Kidney epithelial cell (primary cell): Measurements from ENCODE around the gene DNER. TPM values are rescaled to one million over a fixed set of nuclear protein-coding genes. Genes with fewer than 3 reads are reported as not detected.
"Not testable (repeated sequence)": the region's sequence is repeated elsewhere in the genome, so short reads cannot be mapped to it uniquely, and the experiment has no call there.

Experiments
- DNase-seq: peaks from one replicate; pipeline ENCODE4 v3.0.0-alpha.2; 2010; ENCODE audit warnings: low read depth
- H3K27me3 ChIP-seq: 2 replicates; pipeline ENCODE4 v1.6.0; 2011; ENCODE audit warnings: low read length; ENCODE audit not compliant: control insufficient read depth, insufficient read depth
- H3K36me3 ChIP-seq: 2 replicates; pipeline ENCODE4 v1.5.1; 2011; ENCODE audit warnings: low read length; ENCODE audit not compliant: control insufficient read depth, insufficient read depth
- H3K4me3 ChIP-seq: 2 replicates; pipeline ENCODE4 v1.5.1; 2011; ENCODE audit warnings: low read depth, mild to moderate bottlenecking, control low read depth, low read length
- total RNA-seq: library from RNA; depleted of rRNA; stranded (reverse); fragments of >200 nt; gene quantifications from 2 replicates; pipeline ENCODE4 v1.2.3, GENCODE V29; 2015
- TF ChIP-seq, protein P1 (sequence below): IDR thresholded peaks from 2 replicates; pipeline ENCODE4 v1.5.1; 2011; ENCODE audit warnings: mild to moderate bottlenecking, moderate library complexity, low read length, control low read depth, inconsistent platforms; ENCODE audit not compliant: insufficient read depth, poor library complexity, severe bottlenecking

The DNER gene
- total RNA-seq, 1 donor from 2014 or later = 5.5 TPM

DNA sequence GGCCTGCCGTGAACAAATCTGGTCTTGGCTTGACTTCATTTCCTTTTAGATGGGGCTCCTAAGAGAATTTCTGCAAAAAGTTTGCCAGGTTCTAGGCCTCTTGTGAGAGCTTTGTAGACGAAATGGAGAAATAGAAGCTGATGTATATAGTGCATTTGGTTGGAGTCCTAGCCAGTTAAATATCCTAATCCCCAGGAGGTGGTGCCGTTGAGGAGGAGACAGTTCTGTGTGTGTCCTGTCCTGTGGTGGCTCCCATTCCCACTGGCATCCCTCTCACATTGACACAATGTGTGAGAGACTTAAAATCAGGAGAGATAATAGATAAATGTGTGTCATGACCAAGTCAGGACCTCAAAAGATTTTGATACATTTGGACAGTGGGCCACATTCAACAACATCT is 34.6 kb upstream of the DNER start:
- Histone ChIP-seq H3K4me3 (no peak overlapping the region), H3K27me3 (no peaks in the 10 kb centered on the region), H3K36me3 (no peaks in the 10 kb centered on the region)
- TF ChIP-seq, protein P1, sequence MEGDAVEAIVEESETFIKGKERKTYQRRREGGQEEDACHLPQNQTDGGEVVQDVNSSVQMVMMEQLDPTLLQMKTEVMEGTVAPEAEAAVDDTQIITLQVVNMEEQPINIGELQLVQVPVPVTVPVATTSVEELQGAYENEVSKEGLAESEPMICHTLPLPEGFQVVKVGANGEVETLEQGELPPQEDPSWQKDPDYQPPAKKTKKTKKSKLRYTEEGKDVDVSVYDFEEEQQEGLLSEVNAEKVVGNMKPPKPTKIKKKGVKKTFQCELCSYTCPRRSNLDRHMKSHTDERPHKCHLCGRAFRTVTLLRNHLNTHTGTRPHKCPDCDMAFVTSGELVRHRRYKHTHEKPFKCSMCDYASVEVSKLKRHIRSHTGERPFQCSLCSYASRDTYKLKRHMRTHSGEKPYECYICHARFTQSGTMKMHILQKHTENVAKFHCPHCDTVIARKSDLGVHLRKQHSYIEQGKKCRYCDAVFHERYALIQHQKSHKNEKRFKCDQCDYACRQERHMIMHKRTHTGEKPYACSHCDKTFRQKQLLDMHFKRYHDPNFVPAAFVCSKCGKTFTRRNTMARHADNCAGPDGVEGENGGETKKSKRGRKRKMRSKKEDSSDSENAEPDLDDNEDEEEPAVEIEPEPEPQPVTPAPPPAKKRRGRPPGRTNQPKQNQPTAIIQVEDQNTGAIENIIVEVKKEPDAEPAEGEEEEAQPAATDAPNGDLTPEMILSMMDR = no peak
- no peak for DNase-seq

DNA sequence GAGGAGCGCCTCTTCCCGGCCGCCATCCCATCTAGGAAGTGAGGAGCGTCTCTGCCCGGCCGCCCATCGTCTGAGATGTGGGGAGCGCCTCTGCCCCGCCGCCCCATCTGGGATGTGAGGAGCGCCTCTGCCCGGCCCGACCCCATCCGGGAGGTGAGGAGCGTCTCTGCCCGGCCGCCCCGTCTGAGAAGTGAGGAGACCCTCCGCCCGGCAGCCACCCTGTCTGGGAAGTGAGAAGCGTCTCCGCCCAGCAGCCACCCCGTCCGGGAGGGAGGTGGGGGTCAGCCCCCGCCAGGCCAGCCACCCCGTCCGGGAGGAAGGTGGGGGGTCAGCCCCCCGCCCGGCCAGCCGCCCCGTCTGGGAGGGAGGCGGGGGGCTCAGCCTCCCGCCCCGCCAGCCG is 28.3 kb upstream of the DNER start:
- H3K27me3 ChIP-seq, H3K4me3 ChIP-seq, DNase-seq, H3K36me3 ChIP-seq: not testable (repeated sequence)

DNA sequence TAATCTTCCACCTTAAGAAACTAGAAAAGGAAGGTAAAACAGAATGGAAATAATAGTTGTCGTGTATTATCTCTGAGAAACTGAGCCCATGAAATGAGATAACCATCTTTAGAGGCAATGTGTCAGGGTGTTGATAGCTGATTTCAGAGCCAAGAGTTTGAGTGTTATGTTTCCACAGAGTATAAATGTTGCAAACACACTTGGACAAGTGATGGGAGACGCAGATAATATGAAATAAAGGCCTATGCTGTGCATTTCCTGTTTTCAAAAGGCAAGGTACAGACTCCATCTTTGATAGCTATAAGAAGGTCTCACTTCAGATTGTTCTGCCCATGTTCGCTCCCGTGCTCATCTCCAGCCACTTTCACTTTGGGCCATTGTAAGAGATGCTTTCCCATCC is 25.9 kb upstream of the DNER start:
- DNase-seq = no peak
- no peaks in the 10 kb centered on the region for H3K27me3 ChIP-seq
- no peak overlapping the region for H3K4me3 ChIP-seq
- TF ChIP-seq, protein P1 = no peak
- H3K36me3 ChIP-seq = no peaks in the 10 kb centered on the region

DNA sequence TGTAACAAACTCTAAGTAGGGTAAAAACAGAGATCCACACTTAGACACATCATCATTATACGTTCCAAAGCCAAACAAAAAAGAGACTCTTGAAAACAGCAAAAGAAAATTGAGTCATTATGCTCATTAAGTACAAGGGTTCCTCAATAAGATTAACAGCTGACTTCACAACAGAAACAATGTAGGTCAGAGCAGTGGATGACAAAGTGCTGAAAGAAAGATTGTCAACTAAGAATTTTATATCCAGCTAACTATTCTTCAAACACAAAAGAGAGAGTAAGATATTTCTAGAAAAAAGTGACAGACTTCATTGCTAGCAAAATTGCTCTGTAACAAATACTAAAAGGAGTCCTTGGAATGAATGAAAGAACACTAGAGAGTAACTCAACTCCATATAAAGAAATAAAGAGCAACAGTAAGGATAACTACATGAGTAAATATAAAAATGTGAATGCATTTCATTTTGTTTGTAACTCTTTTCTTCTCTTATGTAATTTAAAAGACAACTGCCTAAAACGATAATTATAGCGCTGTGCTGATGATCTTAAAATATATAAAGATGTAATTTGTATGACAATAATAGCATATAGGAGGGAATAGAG is 23.8 kb upstream of the DNER start:
- Histone ChIP-seq H3K4me3 (no peak overlapping the region), H3K27me3 (no peaks in the 10 kb centered on the region), H3K36me3 (no peaks in the 10 kb centered on the region)
- TF ChIP-seq, protein P1 = no peak
- no peak for DNase-seq

DNA sequence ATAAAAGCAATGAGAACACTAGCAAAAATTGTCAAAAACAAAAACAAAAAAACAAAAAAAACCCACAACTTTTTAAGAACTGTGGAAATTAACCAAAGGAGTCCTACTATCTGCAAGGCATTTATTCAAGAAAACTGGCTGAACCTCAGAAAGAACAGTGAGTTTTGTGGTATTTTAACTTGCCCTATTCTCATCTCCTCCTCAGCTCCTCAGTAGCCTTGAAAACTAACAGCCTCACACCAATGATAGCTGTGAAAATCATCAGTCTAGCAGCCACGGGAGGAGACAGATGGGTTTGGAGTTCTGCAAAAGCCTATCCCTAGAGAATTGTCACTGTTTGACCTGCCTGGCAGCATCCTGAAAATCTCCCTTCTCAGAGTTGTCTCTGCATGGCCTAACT is 20.1 kb upstream of the DNER start:
- DNase-seq = no peak
- TF ChIP-seq, protein P1 = no peak
- Histone ChIP-seq H3K27me3 (no peaks in the 10 kb centered on the region), H3K36me3 (no peaks in the 10 kb centered on the region), H3K4me3 (no peak overlapping the region)

DNA sequence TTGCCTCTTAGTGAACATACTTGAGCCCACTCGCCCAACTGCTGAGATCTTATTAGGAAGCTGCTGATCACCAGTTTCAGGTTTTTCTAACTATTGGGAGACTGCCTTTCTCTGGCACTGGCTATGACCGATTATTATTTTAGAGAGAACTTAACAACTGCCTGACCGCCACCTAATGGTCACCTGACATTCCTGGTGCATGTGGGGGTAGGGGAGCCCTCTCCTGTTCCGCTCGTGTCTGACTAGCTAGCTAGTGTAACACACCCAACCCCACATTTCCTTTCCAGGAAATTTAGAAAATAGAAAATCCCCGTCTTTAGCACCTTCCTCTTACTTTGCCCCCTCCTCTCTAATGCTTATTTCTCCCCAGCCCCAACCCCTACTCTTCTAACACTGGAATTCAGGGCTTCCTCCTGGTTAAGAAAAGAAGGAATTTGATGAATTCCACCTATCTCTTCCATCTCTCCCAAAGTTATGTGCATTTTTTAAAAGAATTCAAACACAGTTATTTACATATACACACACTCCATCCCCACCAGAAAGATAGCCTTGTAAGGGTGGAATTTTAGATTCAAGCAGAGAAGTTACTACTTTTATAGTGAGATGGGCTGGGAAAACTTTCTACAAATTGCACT is 19.4 kb upstream of the DNER start:
- TF ChIP-seq, protein P1 = no peak
- Histone ChIP-seq H3K4me3 (no peak overlapping the region), H3K36me3 (no peaks in the 10 kb centered on the region), H3K27me3 (no peaks in the 10 kb centered on the region)
- no peak for DNase-seq
